ENCODE measurements around the gene NDRG3. TPM values are rescaled to one million over a fixed set of nuclear protein-coding genes. Genes with fewer than 3 reads are reported as not detected.
"Not testable (repeated sequence)": the region's sequence is repeated elsewhere in the genome, so short reads cannot be mapped to it uniquely, and the experiment has no call there.

NDRG3 gene
- total RNA-seq, 1 donor from 2014 or later = 28.9 TPM

DNA sequence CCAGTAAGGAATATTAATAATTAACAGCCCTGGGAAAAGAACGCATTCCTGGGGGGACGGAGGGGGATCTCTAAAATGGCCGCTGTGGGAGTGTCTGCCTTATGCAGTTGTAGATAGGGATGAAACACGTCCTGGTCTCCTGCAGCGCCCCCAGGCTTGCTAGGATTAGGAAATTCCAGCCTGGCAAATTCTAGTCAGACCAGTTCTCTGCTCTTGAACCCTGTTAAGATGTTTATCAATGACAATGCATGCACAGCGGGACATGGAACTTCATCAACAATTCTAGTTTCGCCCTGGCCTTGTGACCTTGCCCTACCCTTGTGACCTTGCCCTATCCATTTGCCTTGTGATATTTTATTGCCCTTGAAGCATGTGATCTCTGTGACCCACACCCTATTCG, 50.4 kb downstream of the NDRG3 start:
- DNase-seq (ENCODE audit: low read depth in 2 of 2) = not testable (repeated sequence)

DNA sequence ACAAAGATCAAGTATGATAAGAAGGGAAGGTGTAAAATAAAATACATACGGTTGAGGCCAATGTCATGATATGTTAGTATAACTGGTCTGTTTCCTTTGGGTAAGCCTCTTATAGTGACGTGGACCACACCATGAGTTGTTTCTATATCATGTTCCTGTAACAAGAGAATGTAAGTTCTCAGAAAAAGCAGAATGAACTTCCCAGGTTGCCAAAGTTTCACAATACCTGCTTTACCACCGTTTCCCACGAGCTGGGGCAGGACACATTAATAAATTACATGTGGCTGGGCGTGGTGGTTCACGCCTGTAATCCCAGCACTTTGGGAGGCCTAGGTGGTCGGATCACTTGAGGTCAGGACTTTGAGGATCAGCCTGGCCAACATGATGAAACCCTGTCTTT, 57.3 kb downstream of the NDRG3 start:
- DNase-seq (ENCODE audit: low read depth in 2 of 2) = no peak

DNA sequence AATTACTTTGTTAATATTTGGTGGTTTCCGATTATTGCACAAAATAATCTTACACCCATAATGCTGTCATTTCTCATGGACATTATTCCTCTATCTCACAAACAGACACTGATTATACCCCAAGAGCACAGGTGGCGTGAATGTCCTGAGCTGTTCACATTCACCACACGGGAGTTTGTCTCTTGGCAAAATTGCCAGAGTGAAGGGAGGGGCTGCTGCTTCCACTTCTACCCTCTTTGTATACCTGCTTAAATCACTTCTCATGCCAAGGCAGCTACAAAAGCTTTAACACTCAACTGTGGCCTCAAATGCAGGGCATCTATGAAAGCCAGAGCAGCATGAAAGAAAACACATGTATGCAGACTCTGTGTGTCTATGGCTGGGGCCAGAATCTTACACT, 58.0 kb downstream of the NDRG3 start:
- DNase-seq (ENCODE audit: low read depth in 2 of 2) = no peak

DNA sequence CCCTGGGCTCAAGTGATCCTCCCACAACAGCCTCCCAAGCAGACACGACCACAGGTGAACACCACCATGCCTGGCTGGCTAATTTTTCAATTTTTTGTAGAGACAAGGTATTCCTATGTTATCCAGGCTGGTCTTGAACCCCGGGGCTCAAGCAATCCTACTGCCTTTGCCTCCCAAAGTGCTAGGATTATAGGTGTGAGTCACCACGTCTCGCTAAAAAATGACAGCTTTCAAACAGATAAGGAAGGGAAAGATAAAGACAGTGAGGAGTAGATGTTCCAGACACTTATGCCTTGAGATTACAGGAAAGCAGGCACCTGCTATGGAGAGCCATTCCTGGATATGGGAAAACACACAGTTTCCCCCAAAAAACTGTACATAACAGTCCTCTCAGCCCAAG, 58.9 kb downstream of the NDRG3 start:
- DNase-seq (ENCODE audit: low read depth in 2 of 2) = no peak

DNA sequence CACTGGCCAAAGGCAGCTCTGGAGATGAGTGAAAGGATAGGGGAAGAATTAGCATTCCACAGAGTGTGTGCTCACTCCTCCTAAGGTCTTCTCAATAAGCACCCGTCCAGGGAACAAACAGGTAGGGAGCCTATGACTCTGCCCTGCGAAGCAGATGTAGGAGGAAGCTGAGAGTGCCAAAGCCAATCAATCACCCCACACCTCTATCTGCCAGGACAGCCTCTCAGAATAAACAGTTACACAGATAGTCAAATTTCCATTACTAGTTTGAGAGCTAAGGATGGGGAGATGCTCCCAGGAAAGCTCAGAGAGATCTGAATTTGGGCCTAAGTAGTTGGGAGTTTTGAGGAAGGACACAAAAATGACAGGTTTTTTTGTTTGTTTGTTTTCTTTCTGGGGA, 59.4 kb downstream of the NDRG3 start:
- DNase-seq (ENCODE audit: low read depth in 2 of 2) = no peak

DNA sequence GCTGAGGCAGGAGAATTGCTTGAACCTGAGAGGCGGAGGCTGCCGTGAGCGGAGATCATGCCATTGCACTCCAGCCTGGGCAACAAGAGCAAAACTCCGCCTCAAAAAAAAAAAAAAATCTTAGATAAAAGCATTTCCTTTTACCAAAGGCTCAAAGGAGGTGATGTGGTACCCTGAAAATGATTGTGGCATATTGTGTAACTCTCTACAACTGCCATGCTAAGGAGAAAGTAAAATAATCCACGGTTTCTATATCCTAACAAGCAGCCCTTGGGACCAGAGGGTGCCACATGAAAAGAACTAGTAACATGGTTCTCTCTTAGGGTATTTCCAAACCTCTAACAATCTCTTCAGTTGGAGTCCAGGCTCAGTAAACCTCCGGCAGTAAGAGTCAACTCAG, 61.1 kb downstream of the NDRG3 start:
- no peak for DNase-seq (ENCODE audit: low read depth in 2 of 2)

DNA sequence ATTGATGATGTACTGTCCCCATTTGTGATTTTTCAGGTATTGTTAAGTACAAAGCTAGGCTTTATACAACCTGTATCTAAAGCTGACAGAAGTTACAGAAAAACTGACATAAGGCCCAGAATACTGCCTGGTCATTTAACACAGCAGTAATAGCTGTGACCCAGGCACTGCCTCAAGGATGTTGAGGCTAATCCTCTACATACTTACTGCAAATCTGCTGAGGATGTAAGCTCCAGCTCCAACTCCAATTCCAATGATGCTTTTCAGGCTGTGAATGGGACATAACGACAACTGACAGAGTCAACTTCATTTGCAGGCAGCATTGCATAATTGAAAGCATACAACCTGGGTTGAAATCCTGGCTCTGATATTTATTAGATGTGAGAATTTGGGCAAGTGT, 63.6 kb downstream of the NDRG3 start:
- no peak for DNase-seq (ENCODE audit: low read depth in 2 of 2)

DNA sequence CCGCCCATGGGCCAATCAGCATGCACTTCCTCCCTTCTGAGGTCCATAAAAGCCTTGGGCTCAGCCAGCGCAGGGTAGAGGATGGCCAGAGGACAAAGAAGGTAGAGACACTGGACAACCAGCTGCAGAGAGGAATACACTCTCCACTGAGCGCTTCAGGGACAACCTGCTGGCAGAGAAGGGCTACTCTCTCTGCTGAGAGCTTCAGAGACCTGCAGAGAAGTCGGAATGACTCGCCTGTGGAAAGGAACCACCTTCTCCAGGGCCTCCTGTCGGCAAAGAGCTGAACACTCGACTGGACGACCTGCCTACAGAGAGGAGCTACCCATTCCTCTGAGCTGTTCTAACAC, 68.5 kb downstream of the NDRG3 start:
- no peak for DNase-seq (ENCODE audit: low read depth in 2 of 2)

DNA sequence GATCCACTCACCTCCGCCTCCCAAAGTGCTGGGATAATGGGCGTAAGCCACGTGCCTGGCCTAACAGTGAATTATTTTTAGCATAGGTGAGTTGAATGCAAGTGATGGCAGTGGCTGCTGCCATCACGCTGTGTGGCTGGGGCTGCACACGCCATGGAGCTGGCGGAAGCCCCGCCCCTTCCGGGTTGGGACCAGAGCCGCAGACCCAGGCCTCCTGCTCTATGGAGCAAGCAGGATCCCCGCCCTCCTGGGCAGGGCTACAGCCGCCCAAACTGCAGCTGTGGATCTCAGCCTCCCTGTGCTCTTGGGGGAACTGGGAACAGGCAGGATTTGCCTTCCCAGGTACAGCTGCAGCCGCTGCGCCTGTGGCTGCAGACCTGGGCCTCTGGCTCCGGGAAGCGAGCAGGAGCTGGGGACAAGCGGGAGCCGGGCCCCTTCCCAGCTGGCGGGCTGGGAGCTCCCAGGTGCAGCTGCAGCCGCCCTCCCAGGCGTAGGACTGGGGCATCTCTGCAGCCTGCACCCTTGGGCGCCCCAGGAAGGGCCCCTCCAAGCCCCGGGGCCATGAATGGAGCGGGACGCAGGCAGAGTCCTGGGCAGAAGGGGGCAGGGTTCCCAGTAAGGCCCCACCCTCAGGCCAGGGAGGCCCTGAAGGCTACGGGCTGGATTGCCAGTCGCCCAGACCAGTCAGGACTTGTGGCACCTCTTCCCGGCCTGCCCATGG, 69.0 kb downstream of the NDRG3 start:
- DNase-seq (ENCODE audit: low read depth in 2 of 2) = no peak

DNA sequence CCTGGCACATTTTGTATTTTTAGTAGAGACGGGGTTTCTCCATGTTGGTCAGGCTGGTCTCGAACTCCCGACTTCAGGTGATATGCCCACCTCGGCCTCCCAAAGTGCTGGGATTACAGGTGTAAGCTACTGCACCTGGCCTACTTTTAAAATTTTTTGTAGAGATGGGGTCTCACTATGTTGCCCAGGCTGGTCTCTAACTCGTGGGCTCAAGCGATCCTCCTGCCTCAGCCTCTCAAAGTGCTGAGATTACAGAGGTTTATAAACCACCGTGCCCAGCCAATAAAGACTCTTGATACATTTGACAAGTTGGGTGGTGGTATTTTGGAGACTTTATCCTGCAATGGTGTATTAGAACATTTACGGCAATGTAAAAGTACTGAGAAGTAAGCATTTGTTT, 70.3 kb downstream of the NDRG3 start:
- not testable (repeated sequence) for DNase-seq (ENCODE audit: low read depth in 2 of 2)

DNA sequence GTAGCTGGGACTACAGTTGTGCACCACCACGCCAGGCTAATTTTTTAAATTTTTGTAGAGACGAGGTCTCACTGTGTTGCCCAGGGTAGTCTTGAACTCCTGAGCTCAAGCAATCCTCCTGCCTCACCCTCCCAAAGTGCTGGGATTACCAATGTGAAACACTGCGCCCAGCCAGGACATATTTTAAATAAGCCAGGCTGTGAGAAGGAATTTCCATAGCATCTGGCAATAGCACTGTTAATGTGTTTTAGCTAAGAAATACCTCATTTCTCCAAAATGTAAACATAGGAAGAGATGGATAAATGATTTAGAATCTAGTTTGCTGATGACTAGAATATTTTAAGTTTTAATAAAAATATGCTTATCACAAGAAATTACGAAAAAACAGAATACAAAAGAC, 72.9 kb downstream of the NDRG3 start:
- no peak for DNase-seq (ENCODE audit: low read depth in 2 of 2)

DNA sequence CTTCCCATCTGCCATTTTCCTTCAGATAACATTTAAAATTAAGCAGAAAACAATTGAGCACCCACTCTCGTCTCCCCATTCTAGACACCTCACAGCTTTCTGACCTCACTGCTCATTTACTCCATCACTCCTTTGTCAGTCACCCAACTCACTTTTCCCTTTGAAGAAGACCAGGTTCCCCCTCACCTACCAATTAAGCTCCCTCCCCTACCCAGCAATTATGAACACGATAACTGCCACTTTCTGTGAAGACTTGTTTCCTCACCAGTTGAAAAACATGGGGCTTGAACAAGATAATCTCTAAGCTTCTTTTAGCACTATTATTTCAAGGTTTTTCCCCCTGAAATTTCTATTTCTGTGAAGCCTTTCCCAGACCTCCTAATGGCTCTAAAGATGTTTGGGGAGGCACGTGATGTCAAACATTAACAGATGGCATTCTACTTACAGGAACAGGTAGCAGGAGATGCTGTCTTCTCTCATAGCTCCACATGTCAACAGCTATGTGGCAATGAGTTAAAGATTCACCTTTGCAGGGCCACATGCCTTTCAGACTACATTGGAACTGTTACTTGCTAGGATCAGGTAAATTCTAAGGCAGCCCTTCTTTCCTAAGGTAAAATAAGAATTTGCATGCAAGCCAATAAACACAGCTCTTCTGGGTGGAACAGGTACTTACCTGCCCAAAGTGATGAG, 75.1 kb downstream of the NDRG3 start:
- DNase-seq (ENCODE audit: low read depth in 2 of 2) = no peak

DNA sequence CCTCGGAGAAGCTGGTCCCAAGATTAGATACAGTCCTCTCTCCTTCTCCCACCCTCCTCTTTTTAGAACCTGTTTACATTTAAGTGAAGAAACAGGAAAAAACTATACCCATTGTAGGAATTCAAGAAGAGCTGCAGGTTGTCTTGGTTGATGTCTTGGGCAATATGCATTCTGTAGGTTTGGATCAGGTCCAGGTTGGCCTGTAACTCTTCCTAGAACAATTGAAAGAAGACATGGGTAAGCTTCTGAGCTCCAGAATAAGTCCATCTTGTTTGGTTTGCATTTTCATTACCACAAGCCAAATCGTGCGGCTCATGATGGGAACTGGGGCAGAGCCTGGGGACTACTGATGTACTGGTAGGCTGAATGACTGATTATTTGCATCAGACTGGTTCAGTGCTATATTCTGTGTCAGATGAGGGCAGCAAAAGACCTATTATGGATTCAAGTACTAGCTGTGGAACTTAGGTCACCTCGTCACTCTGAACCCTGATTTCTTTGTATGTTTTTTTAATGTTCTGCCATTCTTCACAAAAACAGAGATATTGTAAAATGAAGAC, 79.6 kb downstream of the NDRG3 start:
- peak; percentile 29 to 30 for DNase-seq (ENCODE audit: low read depth in 2 of 2)

DNA sequence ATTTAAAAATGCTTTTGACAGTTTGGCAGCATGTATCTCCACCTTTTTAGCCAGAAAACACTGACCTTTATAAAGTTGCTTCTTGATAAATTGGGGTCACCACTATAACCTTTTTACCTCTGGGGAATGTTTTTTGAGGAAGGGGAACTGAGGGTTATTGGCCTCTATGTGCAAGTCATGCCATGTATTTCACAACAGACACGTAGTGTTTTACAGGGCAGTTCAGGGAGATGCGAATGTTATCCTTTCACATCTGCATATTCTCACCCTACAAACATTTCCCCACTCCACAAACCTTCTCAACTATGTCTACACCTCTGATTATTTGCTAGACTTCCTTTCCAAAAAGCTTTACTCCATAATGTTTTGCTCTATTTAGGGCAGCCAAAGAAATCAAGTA, 82.9 kb downstream of the NDRG3 start:
- DNase-seq (ENCODE audit: low read depth in 2 of 2) = no peak

DNA sequence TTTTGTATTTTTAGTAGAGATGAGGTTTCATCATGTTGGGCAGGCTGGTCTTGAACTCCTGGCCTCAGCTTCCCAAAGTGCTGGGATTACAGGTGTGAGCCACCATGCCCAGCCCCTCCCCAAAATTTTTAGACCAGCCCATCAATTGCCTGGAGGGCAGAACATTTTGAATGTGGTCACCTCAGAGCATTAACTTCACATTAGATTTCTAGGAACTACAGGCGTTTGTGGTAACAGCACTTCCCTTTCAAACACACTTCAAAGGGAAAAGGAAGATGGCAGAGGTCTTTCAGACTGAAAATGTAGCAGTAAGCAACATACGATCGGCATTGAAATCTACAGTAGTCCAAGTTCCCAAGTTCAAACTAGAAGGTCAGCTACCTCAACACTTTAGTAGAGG, 87.6 kb downstream of the NDRG3 start:
- no peak for DNase-seq (ENCODE audit: low read depth in 2 of 2)

DNA sequence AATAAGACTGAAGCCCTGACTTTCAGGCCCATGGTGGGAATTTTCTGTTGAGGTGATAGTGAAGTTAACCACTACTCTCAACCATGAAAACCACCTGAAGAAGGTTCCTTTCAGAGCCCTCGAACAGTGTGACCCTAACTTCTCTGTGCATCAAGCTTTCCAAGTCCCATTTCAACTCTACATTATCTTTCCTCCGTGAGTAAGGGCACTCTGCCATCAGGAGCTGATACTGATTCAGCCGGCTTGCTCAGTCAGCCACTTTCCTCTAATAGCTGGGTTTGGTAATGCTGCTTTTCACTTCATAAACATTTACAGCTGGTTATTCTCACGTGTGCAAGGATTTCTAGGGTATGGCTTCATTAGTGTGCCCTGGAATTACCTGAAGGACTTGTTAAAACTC, 89.2 kb downstream of the NDRG3 start:
- no peak for DNase-seq (ENCODE audit: low read depth in 2 of 2)

DNA sequence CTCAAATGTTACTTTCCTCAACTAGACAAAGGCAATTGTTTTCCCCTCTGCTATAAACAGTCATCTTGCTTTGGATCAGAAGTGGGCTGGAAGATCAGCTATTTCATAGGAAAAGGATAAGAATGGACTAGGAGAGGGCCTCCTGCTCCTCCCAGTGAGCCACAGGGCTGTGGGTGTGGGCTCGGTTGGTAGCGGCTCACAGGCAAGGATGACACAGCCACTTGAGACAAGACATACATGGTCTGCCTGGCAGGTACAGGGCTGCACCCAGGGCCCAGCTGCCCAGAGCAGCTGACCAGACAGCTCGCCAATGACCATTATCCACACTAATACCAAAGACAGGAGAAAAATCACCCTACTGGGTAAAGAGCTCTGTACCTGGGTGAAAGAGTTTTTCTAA, 90.9 kb downstream of the NDRG3 start:
- no peak for DNase-seq (ENCODE audit: low read depth in 2 of 2)

DNA sequence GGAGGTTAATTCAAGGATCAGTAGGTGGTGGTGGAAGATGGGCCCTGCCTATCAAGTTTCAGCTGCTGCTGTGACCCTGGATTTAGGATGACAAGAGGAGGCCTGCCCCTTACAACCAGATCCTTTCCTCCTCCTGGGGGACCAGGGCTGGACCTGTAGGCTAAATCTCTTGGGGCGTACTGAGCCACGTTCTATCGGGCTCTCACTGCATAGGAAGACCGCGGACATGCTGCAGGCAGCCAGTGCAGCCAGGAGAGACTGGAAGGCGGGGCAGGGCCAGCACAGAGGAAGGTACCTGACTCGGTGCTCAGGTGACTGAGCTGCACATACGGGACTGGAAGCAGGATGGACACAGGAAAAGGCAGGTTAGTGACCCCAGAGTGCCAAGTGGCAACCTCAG, 91.4 kb downstream of the NDRG3 start:
- DNase-seq (ENCODE audit: low read depth in 2 of 2) = no peak

DNA sequence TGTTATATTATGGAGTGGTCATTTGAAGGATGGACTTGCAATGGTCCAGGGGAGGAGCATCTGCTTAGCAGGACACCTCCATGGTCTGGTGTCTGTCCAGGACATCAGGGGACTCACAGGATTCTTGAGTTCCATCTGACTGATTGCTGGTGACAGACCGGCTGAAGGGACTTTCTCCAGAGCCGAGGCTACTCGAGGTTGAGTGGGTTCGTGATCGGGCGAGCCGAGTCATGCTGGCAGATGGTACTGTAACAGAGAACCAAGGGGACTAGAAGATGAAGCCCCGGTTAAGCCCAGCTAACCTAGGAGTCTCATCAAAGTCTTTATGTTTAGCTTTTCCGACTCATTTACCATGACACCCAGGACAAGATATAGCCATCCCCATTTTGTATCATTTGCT, 92.4 kb downstream of the NDRG3 start:
- DNase-seq (ENCODE audit: low read depth in 2 of 2) = no peak

DNA sequence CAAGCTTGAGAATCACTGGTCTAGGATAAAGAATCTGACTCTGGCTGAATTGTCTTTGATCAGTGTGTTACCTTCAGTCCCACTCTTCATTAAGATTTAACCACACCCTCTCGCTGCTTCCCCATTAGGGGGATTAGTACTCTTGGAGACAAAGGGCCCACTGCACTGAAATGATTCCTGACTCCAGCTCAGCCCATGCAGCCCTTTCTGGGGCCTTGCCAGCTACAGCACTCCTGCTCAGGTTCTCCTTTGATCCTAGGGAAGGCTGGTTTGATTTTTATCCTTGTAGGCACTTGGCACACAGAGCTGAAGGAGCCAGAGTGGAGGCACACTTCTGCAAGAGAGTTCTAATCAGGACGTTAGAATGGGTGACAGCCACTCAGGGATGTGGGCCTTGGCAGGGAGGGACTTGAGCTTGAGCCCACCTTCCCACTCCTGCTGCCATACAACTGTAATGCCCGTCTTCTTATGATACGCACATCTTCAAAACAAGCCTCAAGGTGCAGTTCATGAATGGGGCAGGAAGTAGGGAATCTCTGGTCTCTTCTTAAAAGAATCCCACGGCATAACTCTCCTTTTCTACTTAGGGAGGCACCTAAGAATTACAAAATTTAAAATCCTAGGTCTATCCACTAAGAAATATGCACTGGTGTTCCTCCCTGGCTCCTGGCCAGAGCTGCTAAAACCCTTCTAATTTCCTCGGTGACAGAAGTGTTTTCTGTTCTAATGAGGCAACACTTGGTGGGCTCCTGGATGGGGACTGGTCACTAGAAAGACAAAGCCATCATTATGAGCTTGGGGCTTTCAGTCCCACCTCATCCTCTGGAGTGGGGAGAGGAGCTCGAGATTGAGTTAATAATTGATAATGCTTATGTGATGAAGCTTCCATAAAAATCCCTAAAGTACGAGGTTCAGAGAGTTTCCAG, 98.4 kb downstream of the NDRG3 start:
- no peak for DNase-seq (ENCODE audit: low read depth in 2 of 2)

DNA sequence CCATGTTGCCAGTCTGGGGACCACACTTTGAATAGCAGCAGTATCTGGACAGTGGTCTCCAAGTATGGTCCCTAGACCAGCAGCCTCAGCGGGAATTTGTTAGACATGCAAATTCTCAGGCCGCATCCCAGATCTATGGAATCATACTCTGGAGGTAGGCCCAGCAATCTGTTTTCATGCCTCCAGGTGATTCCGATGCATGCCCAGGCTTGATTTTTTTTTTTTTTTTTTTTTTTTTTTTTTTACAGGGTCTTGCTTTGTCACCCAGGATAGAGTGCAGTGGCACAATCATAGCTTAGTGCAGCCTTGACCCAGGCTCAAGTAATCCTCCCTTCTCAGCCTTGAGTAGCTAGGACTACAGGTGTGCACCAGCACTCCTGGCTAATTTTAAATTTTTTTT, 99.2 kb downstream of the NDRG3 start:
- no peak for DNase-seq (ENCODE audit: low read depth in 2 of 2)

DNA sequence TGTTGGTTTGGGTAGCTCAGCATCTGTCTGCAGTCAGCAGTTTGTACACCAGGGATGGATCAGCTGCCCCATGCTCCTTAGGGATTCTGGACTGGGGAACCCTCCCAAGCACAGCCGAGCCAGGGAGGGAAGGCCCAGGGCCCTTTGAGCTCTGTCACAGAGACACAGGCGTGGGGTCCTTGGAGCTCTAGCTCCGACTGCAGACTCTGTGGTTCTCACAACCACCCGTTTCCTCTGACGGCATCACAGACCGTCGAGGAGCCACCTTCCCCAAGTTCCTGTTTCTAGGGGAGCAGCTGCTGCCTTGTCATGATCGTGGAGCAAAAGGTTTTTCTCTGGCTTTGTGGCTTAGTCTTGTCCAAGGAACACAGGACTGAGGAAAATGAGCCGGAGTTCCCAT, 99.9 kb downstream of the NDRG3 start, which contains the start of gene SLA2:
Gene SLA2 (minus strand): TSS at position 199 of the 400 bp plus-strand sequence. CDS start 4,861 bp downstream, outside the sequence.
- DNase-seq (ENCODE audit: low read depth in 2 of 2) = no peak

Measured in dermis microvascular lymphatic vessel endothelial cell (primary cell).